HepG2 (cell line): Measurements from ENCODE around the gene RASL10B. TPM values are rescaled to one million over a fixed set of nuclear protein-coding genes. Genes with fewer than 3 reads are reported as not detected.

Source experiments
- ATAC-seq: fragments of 200-7000 bp; cut with Tn5 transposase; 3 replicates; pipeline ENCODE4 v1.9.1; 2020; ENCODE audit warnings: mild to moderate bottlenecking, moderate library complexity
- BruUV-seq: library from RNA; stranded (reverse); fragments of 400-500 nt; replicated peaks from 2 replicates; lab custom pipeline; 2021; lab: Mats Ljungman, UMichigan
- CTCF ChIA-PET: fragments of 300-600 bp; formaldehyde crosslinking; extraction: SDS; loops from one replicate; lab custom pipeline; 2021; ENCODE audit warnings: low total read pairs, inconsistent platforms, low intra/inter-chr PET ratio; lab: Yijun Ruan, JAX
- POLR2A ChIA-PET: fragments of 350-600 bp; sonication (Branson Sonifier 250); formaldehyde crosslinking; loops from one replicate; lab custom pipeline; 2020; ENCODE audit warnings: antibody characterized with exemption, inconsistent platforms; lab: Yijun Ruan, JAX
- DNase-seq: peaks from one replicate; pipeline ENCODE4 v3.0.0-alpha.2; 2015; ENCODE audit warnings: low spot score
- FAIRE-seq: peaks from 3 replicates; lab custom pipeline; 2011; peaks lifted over from hg19 to GRCh38; lab: Jason Lieb, UNC
- H2AFZ ChIP-seq: one replicate; pipeline ENCODE4 v1.6.1; 2011; ENCODE audit warnings: low read length, inconsistent platforms
- H3K27ac ChIP-seq: fragments of 300-600 bp; 3 replicates; pipeline ENCODE4 v1.8.0; 2011; ENCODE audit warnings: mixed run types, mild to moderate bottlenecking, mixed read lengths, low read length, inconsistent platforms; ENCODE audit not compliant: insufficient read depth; ENCODE audit errors: extremely low read length
- H3K27me3 ChIP-seq, 2 experiments: fragments of 200-600 bp in 1 of 2; 2 replicates in 1 of 2; 3 replicates in 1 of 2; pipeline versions ENCODE4 v1.6.0 to v1.8.0; 2011; ENCODE audit warnings: low read length in 2 of 2, mild to moderate bottlenecking in 2 of 2, moderate library complexity in 2 of 2, inconsistent platforms in 1 of 2; ENCODE audit not compliant: insufficient read depth in 2 of 2, control insufficient read depth in 1 of 2
- H3K36me3 ChIP-seq, 2 experiments: fragments of 200-600 bp in 1 of 2; replicated peaks in 1 of 2; 2 replicates in 1 of 2; 3 replicates in 1 of 2; pipeline versions ENCODE4 v1.5.1 to v1.8.0; 2011; ENCODE audit warnings: low read length in 2 of 2, inconsistent platforms in 1 of 2; ENCODE audit not compliant: insufficient read depth in 2 of 2, control insufficient read depth in 1 of 2
- H3K4me1 ChIP-seq: 2 replicates; pipeline ENCODE4 v1.5.1; 2012; ENCODE audit warnings: low read length, inconsistent platforms; ENCODE audit not compliant: insufficient read depth
- H3K4me2 ChIP-seq: 2 replicates; pipeline ENCODE4 v1.6.0; 2011; ENCODE audit warnings: low read depth, low read length, inconsistent platforms
- H3K4me3 ChIP-seq, 3 experiments: fragments of 200-600 bp in 1 of 3; sonication (generic), shearing (Covaris generic) in 1 of 3; replicated peaks in 1 of 3; 2 replicates each; pipeline ENCODE4 v1.5.1; 2011 to 2016; ENCODE audit warnings: low read length in 3 of 3, inconsistent platforms in 2 of 3, low read depth in 2 of 3, mild to moderate bottlenecking in 2 of 3, control low read depth in 1 of 3, mixed read lengths in 1 of 3; ENCODE audit not compliant: insufficient read depth in 1 of 3
- H3K79me2 ChIP-seq: one replicate; pipeline ENCODE4 v1.6.1; 2011; ENCODE audit warnings: low read length, inconsistent platforms; ENCODE audit not compliant: insufficient read depth
- H3K9ac ChIP-seq: 2 replicates; pipeline ENCODE4 v1.6.0; 2011; ENCODE audit warnings: mild to moderate bottlenecking, low read depth, low read length, inconsistent platforms; ENCODE audit not compliant: insufficient read depth
- H3K9me3 ChIP-seq: 2 replicates; pipeline ENCODE4 v1.5.1; 2012; ENCODE audit warnings: mild to moderate bottlenecking, low read length
- H4K20me1 ChIP-seq: 2 replicates; pipeline ENCODE4 v1.6.0; 2011; ENCODE audit warnings: inconsistent platforms, mild to moderate bottlenecking, low read length, moderate library complexity; ENCODE audit not compliant: insufficient read depth
- CHD2 ChIP-seq: IDR thresholded peaks from 2 replicates; pipeline ENCODE4 v1.6.1; 2011; ENCODE audit warnings: low read depth, low read length, improper control_type of control experiment
- FOSL1 ChIP-seq: sonication (generic); formaldehyde crosslinking; IDR thresholded peaks from 2 replicates; pipeline ENCODE4 v1.9.0; 2021; ENCODE audit warnings: missing genetic modification reagents, borderline replicate concordance
- FOXA1 ChIP-seq, 2 experiments: fragments of 450-650 bp in 1 of 2; sonication (generic) in 1 of 2; formaldehyde crosslinking in 1 of 2; IDR thresholded peaks; 2 replicates each; pipeline versions ENCODE4 v1.4.0 to v1.6.1; 2016 to 2020; ENCODE audit warnings: missing genetic modification reagents in 1 of 2
- MED13 ChIP-seq: sonication (generic); formaldehyde crosslinking; IDR thresholded peaks from 2 replicates; pipeline ENCODE4 v1.5.0; 2020; ENCODE audit warnings: missing genetic modification reagents
- MIXL1 ChIP-seq: IDR thresholded peaks from 2 replicates; pipeline ENCODE4 v1.6.1; 2016
- PPARG ChIP-seq: conservative IDR thresholded peaks from 2 replicates; pipeline ENCODE4 v1.6.1; 2016; ENCODE audit warnings: missing biosample characterization, missing genetic modification reagents
- RBFOX2 ChIP-seq: fragments of 200-400 bp; formaldehyde crosslinking; IDR thresholded peaks from 2 replicates; pipeline ENCODE4 v1.6.1; 2017; ENCODE audit warnings: low read depth, mild to moderate bottlenecking, low read length
- SAP130 ChIP-seq: IDR thresholded peaks from 2 replicates; pipeline ENCODE4 v1.6.1; 2016; ENCODE audit warnings: low read depth
- SP5 ChIP-seq: IDR thresholded peaks from 2 replicates; pipeline ENCODE4 v1.6.1; 2016; ENCODE audit warnings: low read depth, borderline replicate concordance
- SRY ChIP-seq: sonication (generic); formaldehyde crosslinking; IDR thresholded peaks from 2 replicates; pipeline ENCODE4 v1.8.0; 2022; ENCODE audit warnings: mild to moderate bottlenecking, missing genetic modification reagents
- ZBTB2 ChIP-seq: sonication (generic); formaldehyde crosslinking; IDR thresholded peaks from 2 replicates; pipeline ENCODE4 v1.8.0; 2022; ENCODE audit warnings: low read depth, missing genetic modification reagents
- ZFP62 ChIP-seq: sonication (generic); formaldehyde crosslinking; IDR thresholded peaks from 2 replicates; pipeline ENCODE4 v1.4.0; 2020; ENCODE audit warnings: missing genetic modification reagents
- ZMAT5 ChIP-seq: sonication (generic); formaldehyde crosslinking; IDR thresholded peaks from 2 replicates; pipeline ENCODE4 v1.5.0; 2020; ENCODE audit warnings: mild to moderate bottlenecking, low read depth, missing genetic modification reagents, borderline replicate concordance
- ZNF180 ChIP-seq: sonication (generic); formaldehyde crosslinking; IDR thresholded peaks from 2 replicates; pipeline ENCODE4 v1.4.0; 2020; ENCODE audit warnings: low read depth, missing genetic modification reagents, borderline replicate concordance
- ZNF496 ChIP-seq: sonication (generic); formaldehyde crosslinking; IDR thresholded peaks from 2 replicates; pipeline ENCODE4 v1.8.1; 2023; ENCODE audit warnings: mild to moderate bottlenecking, moderate library complexity, missing genetic modification reagents; ENCODE audit not compliant: insufficient replicate concordance
- ZNF709 ChIP-seq: sonication (generic); formaldehyde crosslinking; IDR thresholded peaks from 2 replicates; pipeline ENCODE4 v1.5.0; 2020; ENCODE audit warnings: mild to moderate bottlenecking, missing genetic modification reagents
- ZNF775 ChIP-seq: sonication (generic); formaldehyde crosslinking; IDR thresholded peaks from 2 replicates; pipeline ENCODE4 v1.4.0; 2020; ENCODE audit warnings: missing genetic modification reagents, mild to moderate bottlenecking, moderate library complexity, borderline replicate concordance
- ZSCAN5A ChIP-seq: sonication (generic); formaldehyde crosslinking; IDR thresholded peaks from 2 replicates; pipeline ENCODE4 v1.8.0; 2022; ENCODE audit warnings: mild to moderate bottlenecking, missing genetic modification reagents, borderline replicate concordance
- WGBS: methylation state at CpG from one replicate; pipeline ENCODE4 v1.1.6; 2017; ENCODE audit warnings: low lambda C conversion rate; 5-methylcytosine and 5-hydroxymethylcytosine counted together
- in situ Hi-C: cut with HindIII; loops from 2 replicates; pipeline ENCODE4 v1.10.0; 2017; ENCODE audit warnings: low pct_unique_long_range_greater_than_20kb; ENCODE audit not compliant: extremely low pct_ligation_motif_present
- intact Hi-C: fragments of 100-400 bp; cut with micrococcal nuclease; formaldehyde crosslinking; loops from one replicate; pipeline ENCODE4 v1.10.0; 2022; ENCODE audit not compliant: unreplicated experiment
- polyA plus RNA-seq, 8 experiments: library from polyadenylated mRNA; depleted of rRNA in 3 of 8; stranded (reverse) in 7 of 8; unstranded in 1 of 8; fragments of >200 nt; fragmentation: Illumina TruSeq in 4 of 8; extraction: Trizol in 4 of 8; gene quantifications; 2 replicates each; pipeline versions ENCODE4 v1.2.1 to v1.2.3, GENCODE V29; 2011 to 2016; ENCODE audit warnings: low read depth in 4 of 8, missing spikeins in 1 of 8, mixed read lengths in 1 of 8; ENCODE audit not compliant: insufficient read depth in 1 of 8
- total RNA-seq, 5 experiments: library from RNA; depleted of rRNA; stranded (reverse); fragments of >200 nt; fragmentation: Illumina TruSeq; extraction: Trizol; gene quantifications; 2 replicates each; pipeline ENCODE4 v1.2.3, GENCODE V29; 2016; ENCODE audit warnings: low read depth in 1 of 5

The RASL10B gene
- total and polyA plus RNA-seq, 2 of the 13 experiments (the other 11 are each of a cell fraction or from before 2014, with no cell fraction given), result 8.8 to 11.0 TPM

GRCh38 chr17:35725802-35726126 lies 5.7 kb upstream of the RASL10B start:
- Histone ChIP-seq H2AFZ (no peak overlapping the region), H3K27me3 (no peaks in the 10 kb centered on the region), H3K36me3 (peaks cover 10 to 38% of the 10 kb centered on the region in 2 experiments; a peak in 4 of 5 replicates), H3K79me2 (no peaks in the 10 kb centered on the region), H3K4me2 (no peak overlapping the region), H3K9me3 (no peaks in the 10 kb centered on the region), H4K20me1 (no peaks in the 10 kb centered on the region), H3K9ac (no peak overlapping the region), H3K4me1 (peaks cover 23% of the 10 kb centered on the region), H3K27ac (no peak overlapping the region), H3K4me3 (no peak overlapping the region)
- CTCF ChIA-PET, result no interaction called here
- DNase-seq (no peak), FAIRE-seq (no peak), ATAC-seq (no peak)
- no peak for TF ChIP-seq SRY (CRISPR knock-in tag)
- TF ChIP-seq ZSCAN5A (CRISPR knock-in tag), result no peak
- no peak for TF ChIP-seq ZNF775 (CRISPR knock-in tag)
- TF ChIP-seq FOSL1 (CRISPR knock-in tag), result no peak
- TF ChIP-seq ZFP62 (CRISPR knock-in tag), result no peak
- TF ChIP-seq RBFOX2, result no peak
- TF ChIP-seq ZNF180, result no peak
- TF ChIP-seq ZNF496, result no peak
- no peak for TF ChIP-seq PPARG (CRISPR knock-in tag)
- TF ChIP-seq ZNF709 (CRISPR knock-in tag), result no peak
- TF ChIP-seq FOXA1 (IDR thresholded peaks at IDR 0.05), result no peak
- TF ChIP-seq FOXA1 (CRISPR knock-in tag; IDR thresholded peaks at IDR 0.05), result no peak
- no peak for TF ChIP-seq ZMAT5 (CRISPR knock-in tag)
- TF ChIP-seq ZBTB2, result no peak
- TF ChIP-seq MED13, result no peak
- no peak for TF ChIP-seq CHD2
- TF ChIP-seq SP5 (CRISPR knock-in tag), result no peak
- TF ChIP-seq SAP130 (CRISPR knock-in tag), result no peak
- TF ChIP-seq MIXL1 (CRISPR knock-in tag), result no peak
- WGBS, result 100% methylated on average over 2 of the region's 2 CpGs
- BruUV-seq, result no TSS peak
- POLR2A ChIA-PET, result interaction anchor here (1.1 kb wide), 1 partner anchor 12 kb away, joined by 5 read pairs; no protein-coding TSS in a partner anchor
- in situ Hi-C loops (loop anchor here (25.0 kb wide), 1 partner anchor 413 kb away; no protein-coding TSS in a partner anchor), intact Hi-C loops (no loop called here)
